Activated B cell treated with CpG ODN at 0.5 μM for 24 hours (primary cell): ENCODE results near the gene ZNF460. TPM values are rescaled to one million over a fixed set of nuclear protein-coding genes. Genes with fewer than 3 reads are reported as not detected.

Source experiments
- ATAC-seq: fragments of 200-7000 bp; cut with Tn5 transposase; one replicate; pipeline ENCODE4 v1.10.0; 2021; ENCODE audit warnings: low read depth, mild to moderate bottlenecking, moderate library complexity
- CTCF ChIA-PET: fragments of 350-600 bp; sonication (Branson Sonifier 250); formaldehyde crosslinking; loops from one replicate; lab custom pipeline; 2021; ENCODE audit warnings: antibody characterized with exemption; lab: Charles Lee
- POLR2A ChIA-PET: fragments of 350-600 bp; sonication (Branson Sonifier 250); formaldehyde crosslinking; loops from one replicate; lab custom pipeline; 2021; ENCODE audit warnings: antibody characterized with exemption; lab: Charles Lee
- DNase-seq: peaks from one replicate; pipeline ENCODE4 v3.0.0; 2022
- H3K27ac Mint-ChIP-seq: one replicate; pipeline ENCODE4 v1.8.0; 2020; ENCODE audit warnings: mixed read lengths
- H3K27me3 Mint-ChIP-seq: one replicate; pipeline ENCODE4 v1.8.0; 2021; ENCODE audit warnings: mixed read lengths
- H3K36me3 Mint-ChIP-seq: one replicate; pipeline ENCODE4 v1.8.0; 2021; ENCODE audit warnings: low read depth, mixed read lengths
- H3K4me1 Mint-ChIP-seq: one replicate; pipeline ENCODE4 v1.8.0; 2021; ENCODE audit warnings: mixed read lengths
- H3K4me3 Mint-ChIP-seq: one replicate; pipeline ENCODE4 v1.8.0; 2020; ENCODE audit warnings: mild to moderate bottlenecking, mixed read lengths
- H3K9me3 Mint-ChIP-seq: one replicate; pipeline ENCODE4 v1.8.0; 2020; ENCODE audit warnings: mixed read lengths
- CTCF ChIP-seq: fragments of 200-600 bp; IDR thresholded peaks from one replicate; pipeline ENCODE4 v1.8.0; 2022; ENCODE audit warnings: antibody characterized with exemption, mild to moderate bottlenecking
- intact Hi-C: fragments of 100-400 bp; cut with micrococcal nuclease; formaldehyde crosslinking; loops from one replicate; pipeline ENCODE4 v1.15.1; 2024
- total RNA-seq: library from RNA; stranded (reverse); gene quantifications from 2 replicates; pipeline ENCODE4 v1.2.3, GENCODE V29; 2022

ZNF460 gene
- total RNA-seq, 1 donor from 2014 or later: 161 TPM

- CTCF ChIA-PET: no interaction called here
- H3K27me3 Mint-ChIP-seq: no peaks in the 10 kb centered on the region
- peaks cover 18% of the 10 kb centered on the region for H3K9me3 Mint-ChIP-seq
These were observed 8.1 kb downstream of the ZNF460 start for GRCh38 chr19:57288373-57288772.

GRCh38 chr19:57290970-57291369, 10.7 kb downstream of the ZNF460 start:
- H3K27ac Mint-ChIP-seq: no peak overlapping the region
- DNase-seq: no peak
- intact Hi-C loops: no loop called here

More at GRCh38 chr19:57288373-57288772, 8.1 kb downstream of the ZNF460 start:
- DNase-seq (no peak), ATAC-seq (peak; percentile 5)
- intact Hi-C loops: no loop called here
- H3K4me3 Mint-ChIP-seq: no peak overlapping the region
- TF ChIP-seq CTCF: no peak
- peaks cover 94% of the 10 kb centered on the region for H3K36me3 Mint-ChIP-seq
- POLR2A ChIA-PET: interaction anchor here (1.2 kb wide), 1 partner anchor 9 kb away, joined by 7 read pairs; no protein-coding TSS in a partner anchor
- H3K4me1 Mint-ChIP-seq: peaks cover 22% of the 10 kb centered on the region
- H3K27ac Mint-ChIP-seq: no peak overlapping the region

DNA sequence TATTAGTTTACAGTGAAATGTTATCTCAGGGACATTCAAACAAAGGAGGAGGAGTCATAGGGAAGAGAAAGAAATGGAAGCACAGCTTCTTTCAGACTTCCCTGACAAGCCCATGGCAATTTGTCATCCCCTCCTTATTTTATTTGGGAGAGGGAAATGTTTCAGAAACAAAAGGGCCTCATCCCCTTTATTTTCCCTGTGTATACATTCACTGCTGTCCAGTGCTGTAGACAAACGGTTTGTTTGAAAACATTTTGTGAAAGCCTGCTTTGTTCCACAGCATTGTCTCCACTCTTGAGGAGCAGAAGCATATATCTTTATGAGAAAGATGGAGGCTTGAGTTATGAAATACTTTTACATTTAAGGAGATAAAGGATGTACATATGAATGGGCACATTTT, 12.3 kb downstream of the ZNF460 start:
- DNase-seq: no peak
- intact Hi-C loops: no loop called here
- Mint-ChIP-seq H3K4me1 (peaks cover 10% of the 10 kb centered on the region), H3K9me3 (peaks cover 27% of the 10 kb centered on the region), H3K36me3 (peaks cover 93% of the 10 kb centered on the region), H3K27ac (no peak overlapping the region), H3K4me3 (no peak overlapping the region), H3K27me3 (no peaks in the 10 kb centered on the region)
- TF ChIP-seq CTCF: no peak
- POLR2A ChIA-PET: interaction anchor here (0.6 to 1.1 kb wide), 2 partner anchors 9 to 435 kb away, joined by 5 to 6 read pairs; partner anchors contain the start of gene ZNF671
- CTCF ChIA-PET: no interaction called here
- ATAC-seq: no peak

More at GRCh38 chr19:57290970-57291369, 10.7 kb downstream of the ZNF460 start:
- Mint-ChIP-seq H3K27me3 (no peaks in the 10 kb centered on the region), H3K4me1 (peaks cover 11% of the 10 kb centered on the region), H3K36me3 (peaks cover 96% of the 10 kb centered on the region), H3K9me3 (peaks cover 27% of the 10 kb centered on the region), H3K4me3 (no peak overlapping the region)
- TF ChIP-seq CTCF: no peak
- ATAC-seq: no peak
- ChIA-PET POLR2A (no interaction called here), CTCF (no interaction called here)

GRCh38 chr19:57293719-57294118, 13.4 kb downstream of the ZNF460 start:
- H3K27me3 Mint-ChIP-seq: no peaks in the 10 kb centered on the region
- intact Hi-C loops: no loop called here
- peaks cover 93% of the 10 kb centered on the region for H3K36me3 Mint-ChIP-seq
- DNase-seq: no peak
- H3K4me3 Mint-ChIP-seq: no peak overlapping the region
- POLR2A ChIA-PET: interaction anchor here (0.5 kb wide), 1 partner anchor 24 kb away, joined by 10 read pairs; no protein-coding TSS in a partner anchor
- CTCF ChIA-PET: no interaction called here
- no peak overlapping the region for H3K27ac Mint-ChIP-seq
- no peak for TF ChIP-seq CTCF
- peaks cover 11% of the 10 kb centered on the region for H3K4me1 Mint-ChIP-seq
- ATAC-seq: no peak
- H3K9me3 Mint-ChIP-seq: peaks cover 27% of the 10 kb centered on the region

DNA sequence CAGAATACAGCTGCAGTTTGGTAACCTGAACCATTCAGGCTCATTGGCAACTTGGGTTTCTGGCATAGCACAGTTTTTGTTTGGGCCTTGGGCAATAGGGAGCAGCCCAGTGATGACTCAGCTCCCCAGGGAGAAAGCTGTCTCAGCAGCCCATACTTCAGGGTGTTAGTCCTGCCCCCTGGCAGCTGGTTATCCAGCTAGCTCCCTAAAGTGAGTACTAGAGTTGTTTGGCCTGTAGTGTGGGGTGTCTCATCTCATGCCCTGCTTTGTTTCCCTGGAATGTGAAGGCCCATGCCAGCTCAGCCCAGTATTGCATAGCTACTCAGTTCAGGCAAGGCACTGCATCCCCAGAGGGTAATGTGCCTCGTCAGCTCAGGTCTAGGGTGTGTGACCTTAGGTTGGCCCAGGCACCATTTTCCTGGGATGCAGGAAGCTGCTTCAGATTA, 21.8 kb downstream of the ZNF460 start:
- peak; percentile 56 for ATAC-seq
- CTCF ChIA-PET: interaction anchor here (1.4 kb wide), 1 partner anchor 197 kb away, joined by 3 read pairs; no protein-coding TSS in a partner anchor
- DNase-seq: no peak
- Mint-ChIP-seq H3K9me3 (no peaks in the 10 kb centered on the region), H3K36me3 (peaks cover 64% of the 10 kb centered on the region), H3K4me3 (no peak overlapping the region), H3K27me3 (no peaks in the 10 kb centered on the region), H3K4me1 (peaks cover 18% of the 10 kb centered on the region), H3K27ac (no peak overlapping the region)
- POLR2A ChIA-PET: interaction anchor here (0.6 to 1.6 kb wide), 4 partner anchors 15 to 63 kb away, joined by 3 to 6 read pairs (median 4); no protein-coding TSS in a partner anchor
- intact Hi-C loops: no loop called here
- no peak for TF ChIP-seq CTCF
